Endothelial cell of umbilical vein (primary cell): ENCODE measurements around the gene APOBEC3A. TPM values are rescaled to one million over a fixed set of nuclear protein-coding genes. Genes with fewer than 3 reads are reported as not detected.

Source experiments
- BruUV-seq: library from RNA; stranded (reverse); fragments of 400-500 nt; replicated peaks from 2 replicates; lab custom pipeline; 2021; lab: Mats Ljungman, UMichigan
- CTCF ChIA-PET: fragments of 300-600, 350-600 bp; sonication (Branson Sonifier 250); formaldehyde crosslinking; loops from one replicate; lab custom pipeline; 2021; ENCODE audit warnings: antibody characterized with exemption, inconsistent platforms; lab: Charles Lee
- POLR2A ChIA-PET: fragments of 300-600, 350-600 bp; sonication (Branson Sonifier 250); formaldehyde crosslinking; loops from one replicate; lab custom pipeline; 2021; ENCODE audit warnings: antibody characterized with exemption, inconsistent platforms; lab: Charles Lee
- DNase-seq: peaks from one replicate; pipeline ENCODE4 v3.0.0-alpha.2; 2011; ENCODE audit warnings: low read depth, low spot score
- FAIRE-seq: peaks from 2 replicates; lab custom pipeline; 2011; peaks lifted over from hg19 to GRCh38; lab: Jason Lieb, UNC
- H2AFZ ChIP-seq: 2 replicates; pipeline ENCODE4 v1.6.0; 2012; ENCODE audit warnings: low read depth, low read length, control low read depth, inconsistent platforms
- H3K27ac ChIP-seq: 2 replicates; pipeline ENCODE4 v1.5.1; 2011; ENCODE audit warnings: low read depth, mild to moderate bottlenecking, control low read depth, low read length, moderate library complexity; ENCODE audit not compliant: insufficient read depth
- H3K27me3 ChIP-seq, 2 experiments: 2 replicates each; pipeline versions ENCODE4 v1.6.0 to v1.6.1; 2011; ENCODE audit warnings: low read length in 2 of 2, mixed read lengths in 1 of 2; ENCODE audit not compliant: control insufficient read depth in 2 of 2, insufficient read depth in 2 of 2
- H3K36me3 ChIP-seq, 2 experiments: 2 replicates in 1 of 2; 3 replicates in 1 of 2; pipeline ENCODE4 v1.5.1; 2011; ENCODE audit warnings: low read length in 2 of 2, mild to moderate bottlenecking in 1 of 2, moderate library complexity in 1 of 2; ENCODE audit not compliant: control insufficient read depth in 2 of 2, insufficient read depth in 2 of 2; ENCODE audit errors: extremely low read depth in 1 of 2
- H3K4me1 ChIP-seq: 3 replicates; pipeline ENCODE4 v1.5.1; 2011; ENCODE audit warnings: mild to moderate bottlenecking, low read length; ENCODE audit not compliant: control insufficient read depth, insufficient read depth; ENCODE audit errors: extremely low read depth
- H3K4me2 ChIP-seq: 2 replicates; pipeline ENCODE4 v1.6.1; 2011; ENCODE audit warnings: low read length, control low read depth, mixed read lengths; ENCODE audit not compliant: insufficient read depth
- H3K4me3 ChIP-seq, 3 experiments: fragments of 200-600 bp in 1 of 3; sonication (generic), shearing (Covaris generic) in 1 of 3; replicated peaks in 1 of 3; 2 replicates each; pipeline ENCODE4 v1.5.1; 2011 to 2016; ENCODE audit warnings: control low read depth in 3 of 3, low read length in 3 of 3, mild to moderate bottlenecking in 2 of 3, inconsistent platforms in 1 of 3, low read depth in 1 of 3, moderate library complexity in 1 of 3; ENCODE audit not compliant: insufficient read depth in 1 of 3
- H3K79me2 ChIP-seq: 2 replicates; pipeline ENCODE4 v1.6.0; 2012; ENCODE audit warnings: low read length, inconsistent platforms; ENCODE audit not compliant: control insufficient read depth, insufficient read depth
- H3K9ac ChIP-seq: replicated peaks from 2 replicates; pipeline ENCODE3; 2011; ENCODE audit warnings: low read length, control low read depth; ENCODE audit not compliant: insufficient read depth; ENCODE audit errors: extremely low read depth
- H3K9me1 ChIP-seq: replicated peaks from 3 replicates; pipeline ENCODE4 v1.6.0; 2011; ENCODE audit warnings: mild to moderate bottlenecking, low read length; ENCODE audit not compliant: control insufficient read depth, insufficient read depth; ENCODE audit errors: extremely low read depth
- H3K9me3 ChIP-seq: replicated peaks from 2 replicates; pipeline ENCODE4 v1.5.1; 2012; ENCODE audit warnings: low read length, inconsistent platforms; ENCODE audit not compliant: control insufficient read depth, insufficient read depth
- H4K20me1 ChIP-seq: replicated peaks from 2 replicates; pipeline ENCODE3; 2011; ENCODE audit warnings: mild to moderate bottlenecking, low read length; ENCODE audit not compliant: control insufficient read depth, insufficient read depth; ENCODE audit errors: extremely low read depth
- EZH2 ChIP-seq: IDR thresholded peaks from 2 replicates; pipeline ENCODE4 v1.6.1; 2012; ENCODE audit warnings: borderline replicate concordance, low read depth, mild to moderate bottlenecking, moderate library complexity, low read length, inconsistent platforms; ENCODE audit not compliant: severe bottlenecking
- FOS ChIP-seq: IDR thresholded peaks from 2 replicates; pipeline ENCODE4 v1.6.1; 2011; ENCODE audit warnings: mild to moderate bottlenecking, low read length, moderate library complexity, borderline replicate concordance; ENCODE audit not compliant: insufficient read depth
- GATA2 ChIP-seq: IDR thresholded peaks from 2 replicates; pipeline ENCODE4 v1.7.0; 2011; ENCODE audit warnings: low read depth, mild to moderate bottlenecking, moderate library complexity, mixed read lengths, low read length; ENCODE audit not compliant: insufficient read length, insufficient read depth
- JUN ChIP-seq: IDR thresholded peaks from 2 replicates; pipeline ENCODE4 v1.6.1; 2011; ENCODE audit warnings: borderline replicate concordance, low read depth; ENCODE audit not compliant: insufficient read length, insufficient read depth
- MYC ChIP-seq: IDR thresholded peaks from one replicate; pipeline ENCODE4 v1.6.1; 2011; ENCODE audit warnings: mild to moderate bottlenecking, low read depth, low read length
- POLR2A ChIP-seq: IDR thresholded peaks from 2 replicates; pipeline ENCODE4 v1.6.1; 2012; ENCODE audit warnings: low read depth, mild to moderate bottlenecking, control low read depth, low read length
- POLR2AphosphoS5 ChIP-seq: IDR thresholded peaks from 2 replicates; pipeline ENCODE4 v1.6.1; 2012; ENCODE audit warnings: low read depth, mild to moderate bottlenecking, control low read depth, low read length, moderate library complexity; ENCODE audit not compliant: insufficient read depth
- dilution Hi-C: fragments of 300-500 bp; cut with MboI; formaldehyde crosslinking; loops from one replicate; pipeline ENCODE4 v1.15.0; 2019; ENCODE audit warnings: low sequenced_read_pairs; ENCODE audit not compliant: extremely low pct_ligation_motif_present
- intact Hi-C: fragments of 100-400 bp; cut with micrococcal nuclease; formaldehyde crosslinking; loops from one replicate; pipeline ENCODE4 v1.10.0; 2022
- polyA plus RNA-seq, 4 experiments: library from polyadenylated mRNA; depleted of rRNA in 3 of 4; stranded (reverse) in 3 of 4; unstranded in 1 of 4; fragments of >200 nt; gene quantifications; 2 replicates each; pipeline versions ENCODE4 v1.2.1 to v1.2.3, GENCODE V29; 2011 to 2012; ENCODE audit warnings: missing spikeins in 1 of 4
- total RNA-seq: library from RNA; stranded (reverse); gene quantifications from 2 replicates; pipeline ENCODE4 v1.2.3, GENCODE V29; 2021
- TF ChIP-seq, protein P1 (sequence below), 2 donors: IDR thresholded peaks; 1 replicate in 1 of 2; 2 replicates in 1 of 2; pipeline ENCODE4 v1.5.1; 2011; ENCODE audit warnings: low read length in 2 of 2, mild to moderate bottlenecking in 2 of 2, moderate library complexity in 2 of 2, control low read depth in 1 of 2, inconsistent platforms in 1 of 2, low read depth in 1 of 2; ENCODE audit not compliant: insufficient read depth in 1 of 2; ENCODE audit errors: extremely low read depth in 1 of 2
- TF ChIP-seq, protein P2 (sequence below): IDR thresholded peaks from 2 replicates; pipeline ENCODE4 v1.6.1; 2011; ENCODE audit not compliant: insufficient read depth, insufficient read length

APOBEC3A gene
- total and polyA plus RNA-seq, 2 donors (not counting 3 experiments of a cell fraction or from before 2014, with no cell fraction given): not detected

DNA sequence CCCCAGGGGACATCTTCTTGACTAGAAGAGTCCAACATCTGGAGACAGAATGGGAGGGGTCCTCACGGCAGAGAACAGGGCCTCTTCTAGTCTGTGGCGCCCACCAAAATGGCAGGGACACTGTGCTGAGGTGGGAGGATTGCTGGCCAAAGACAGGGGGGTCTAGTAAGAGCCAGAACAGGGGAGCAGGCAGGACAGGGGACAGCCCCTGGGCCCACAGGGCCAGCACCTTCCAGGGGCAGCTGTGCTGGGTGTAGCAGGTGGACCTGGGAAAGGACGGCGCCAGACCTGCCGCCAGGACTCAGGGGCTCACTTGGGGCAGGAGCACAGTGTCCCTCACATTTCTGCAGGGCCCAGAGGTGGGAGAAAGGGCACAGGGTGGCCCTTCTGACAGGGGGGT is 858 bp upstream of the APOBEC3A start:
- dilution Hi-C loops (no loop called here), intact Hi-C loops (no loop called here)
- Histone ChIP-seq H3K27ac (no peak overlapping the region), H3K4me3 (no peak overlapping the region), H3K36me3 (no peaks in the 10 kb centered on the region), H3K9me3 (no peaks in the 10 kb centered on the region), H2AFZ (no peak overlapping the region), H4K20me1 (no peaks in the 10 kb centered on the region), H3K27me3 (peaks cover 0 to 6% of the 10 kb centered on the region in 2 experiments), H3K9me1 (no peaks in the 10 kb centered on the region), H3K9ac (no peak overlapping the region), H3K4me1 (no peaks in the 10 kb centered on the region), H3K79me2 (no peaks in the 10 kb centered on the region), H3K4me2 (no peak overlapping the region)
- DNase-seq: no peak
- TF ChIP-seq POLR2A (no peak), JUN (no peak), MYC (no peak), POLR2AphosphoS5 (no peak)
- POLR2A ChIA-PET: no interaction called here
- CTCF ChIA-PET: interaction anchor here (1.2 to 1.8 kb wide), 2 partner anchors 14 to 188 kb away, joined by 3 to 4 read pairs; no protein-coding TSS in a partner anchor
- no peak for FAIRE-seq
- BruUV-seq: no TSS peak

DNA sequence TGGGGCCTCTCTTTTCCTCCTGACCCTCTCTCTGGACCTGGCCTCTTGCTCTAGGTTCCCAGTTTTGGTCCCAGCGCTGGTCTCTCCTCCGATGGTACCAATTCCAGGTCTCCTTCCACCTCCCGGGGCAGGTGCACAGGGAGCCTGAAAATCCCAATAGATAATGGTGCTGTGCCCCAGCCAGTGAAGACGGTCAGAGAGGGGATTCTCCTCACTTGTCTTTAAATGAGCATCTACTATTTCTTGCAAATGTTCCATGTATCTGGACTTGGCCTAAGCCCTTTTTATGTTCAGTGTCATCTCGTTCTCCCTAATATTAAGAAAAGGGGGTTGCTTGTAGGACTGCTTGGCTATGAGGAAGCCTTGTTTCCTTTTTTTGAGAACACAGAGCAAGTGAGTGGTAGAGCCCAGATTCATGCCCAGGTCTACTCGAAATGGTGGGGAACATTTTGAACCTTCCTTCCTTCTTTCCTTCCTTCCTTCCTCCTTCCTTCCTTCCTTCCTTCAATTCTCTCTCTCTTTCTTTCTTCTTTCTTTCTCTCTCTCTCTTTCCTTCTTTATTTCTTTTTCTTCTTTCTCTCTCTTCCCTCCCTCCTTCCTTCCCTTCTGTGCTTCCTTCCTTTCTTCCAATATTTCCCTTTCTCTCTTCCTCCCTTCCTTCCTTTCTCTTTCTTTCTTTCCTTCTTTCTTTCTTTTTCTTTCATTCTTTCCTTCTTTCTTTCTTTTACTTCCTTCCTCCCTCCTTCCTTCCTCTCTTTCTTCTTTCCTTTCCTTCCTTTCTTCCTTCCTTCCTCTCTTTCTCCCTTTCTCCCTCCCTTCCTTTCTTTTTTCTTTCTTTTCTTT is 620 bp downstream of the APOBEC3A start:
- H3K4me2 ChIP-seq: no peak overlapping the region
- H3K9me1 ChIP-seq: no peaks in the 10 kb centered on the region
- DNase-seq: no peak

More for the DNA sequence above, 620 bp downstream of the APOBEC3A start:
- Histone ChIP-seq H3K9me3 (no peaks in the 10 kb centered on the region), H2AFZ (no peak overlapping the region), H3K9ac (no peak overlapping the region), H3K4me1 (no peaks in the 10 kb centered on the region), H3K27me3 (peaks cover 0 to 6% of the 10 kb centered on the region in 2 experiments), H3K36me3 (no peaks in the 10 kb centered on the region), H4K20me1 (no peaks in the 10 kb centered on the region), H3K4me3 (no peak overlapping the region), H3K27ac (no peak overlapping the region), H3K79me2 (no peaks in the 10 kb centered on the region)
- TF ChIP-seq, protein P1, sequence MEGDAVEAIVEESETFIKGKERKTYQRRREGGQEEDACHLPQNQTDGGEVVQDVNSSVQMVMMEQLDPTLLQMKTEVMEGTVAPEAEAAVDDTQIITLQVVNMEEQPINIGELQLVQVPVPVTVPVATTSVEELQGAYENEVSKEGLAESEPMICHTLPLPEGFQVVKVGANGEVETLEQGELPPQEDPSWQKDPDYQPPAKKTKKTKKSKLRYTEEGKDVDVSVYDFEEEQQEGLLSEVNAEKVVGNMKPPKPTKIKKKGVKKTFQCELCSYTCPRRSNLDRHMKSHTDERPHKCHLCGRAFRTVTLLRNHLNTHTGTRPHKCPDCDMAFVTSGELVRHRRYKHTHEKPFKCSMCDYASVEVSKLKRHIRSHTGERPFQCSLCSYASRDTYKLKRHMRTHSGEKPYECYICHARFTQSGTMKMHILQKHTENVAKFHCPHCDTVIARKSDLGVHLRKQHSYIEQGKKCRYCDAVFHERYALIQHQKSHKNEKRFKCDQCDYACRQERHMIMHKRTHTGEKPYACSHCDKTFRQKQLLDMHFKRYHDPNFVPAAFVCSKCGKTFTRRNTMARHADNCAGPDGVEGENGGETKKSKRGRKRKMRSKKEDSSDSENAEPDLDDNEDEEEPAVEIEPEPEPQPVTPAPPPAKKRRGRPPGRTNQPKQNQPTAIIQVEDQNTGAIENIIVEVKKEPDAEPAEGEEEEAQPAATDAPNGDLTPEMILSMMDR (IDR thresholded peaks at IDR 0.05; ENCODE audit: extremely low read depth in 1 of 2, insufficient read depth in 1 of 2, low read depth in 1 of 2, low read length in 2 of 2): no peak
- no peak for TF ChIP-seq JUN
- TF ChIP-seq POLR2A: no peak
- no peak for TF ChIP-seq MYC
- no peak for TF ChIP-seq POLR2AphosphoS5
- TF ChIP-seq GATA2: no peak
- TF ChIP-seq FOS: no peak
- TF ChIP-seq, protein P2, sequence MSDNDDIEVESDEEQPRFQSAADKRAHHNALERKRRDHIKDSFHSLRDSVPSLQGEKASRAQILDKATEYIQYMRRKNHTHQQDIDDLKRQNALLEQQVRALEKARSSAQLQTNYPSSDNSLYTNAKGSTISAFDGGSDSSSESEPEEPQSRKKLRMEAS: no peak
- TF ChIP-seq EZH2: no peak
- intact Hi-C loops: no loop called here
- POLR2A ChIA-PET: no interaction called here
- CTCF ChIA-PET: interaction anchor here (0.6 kb wide), 1 partner anchor 75 kb away, joined by 4 read pairs; no protein-coding TSS in a partner anchor
- BruUV-seq: no TSS peak
- dilution Hi-C loops: no loop called here
- no peak for FAIRE-seq
